ENCODE measurements around the gene C10orf95. TPM values are rescaled to one million over a fixed set of nuclear protein-coding genes. Genes with fewer than 3 reads are reported as not detected.

C10orf95 gene
- total RNA-seq, 1 donor from 2014 or later = 0.39 TPM

GRCh38 chr10:102434394-102435132 is 16.8 kb downstream of the C10orf95 start:
- DNase-seq = no peak

GRCh38 chr10:102433619-102434046 is 17.7 kb downstream of the C10orf95 start:
- no peak for DNase-seq

GRCh38 chr10:102432162-102432950 is 19.0 kb downstream of the C10orf95 start, which contains the start of gene CUEDC2:
Gene CUEDC2, minus strand, starts transcription at chr10:102432574. Its CDS starts 7,386 bp downstream, at chr10:102425188.
- DNase-seq = peak; percentile 96

GRCh38 chr10:102431452-102432124 is 19.8 kb downstream of the C10orf95 start:
- DNase-seq = no peak

GRCh38 chr10:102429468-102429867 is 21.9 kb downstream of the C10orf95 start:
- no peak for DNase-seq

- no peak for DNase-seq
Observed at GRCh38 chr10:102426803-102427287, 24.5 kb downstream of the C10orf95 start.

GRCh38 chr10:102425444-102425843 is 25.9 kb downstream of the C10orf95 start:
- no peak for DNase-seq

GRCh38 chr10:102424916-102425315 is 26.4 kb downstream of the C10orf95 start:
- no peak for DNase-seq

GRCh38 chr10:102424145-102424544 is 27.2 kb downstream of the C10orf95 start:
- DNase-seq = no peak

- no peak for DNase-seq
Observed at GRCh38 chr10:102423372-102423968, 27.9 kb downstream of the C10orf95 start.

- DNase-seq = peak; percentile 31
Observed at GRCh38 chr10:102422545-102423129, 28.7 kb downstream of the C10orf95 start.

- DNase-seq = no peak
Observed at GRCh38 chr10:102421757-102422512, 29.4 kb downstream of the C10orf95 start.

GRCh38 chr10:102421507-102421756 is 29.9 kb downstream of the C10orf95 start:
- DNase-seq = no peak

GRCh38 chr10:102420714-102421506 is 30.4 kb downstream of the C10orf95 start, which contains the start of gene FBXL15:
Gene FBXL15, plus strand, starts transcription at chr10:102420836. Its CDS starts 294 bp downstream, at chr10:102421130.
- peak; percentile 96 for DNase-seq

GRCh38 chr10:102420181-102420713 is 31.1 kb downstream of the C10orf95 start:
- no peak for DNase-seq

- no peak for DNase-seq
Observed at GRCh38 chr10:102419269-102420180, 31.8 kb downstream of the C10orf95 start.

- DNase-seq = no peak
Observed at GRCh38 chr10:102418622-102419268, 32.6 kb downstream of the C10orf95 start, which contains the start of gene PSD. Gene PSD, minus strand, starts transcription at chr10:102418785. Its CDS starts 1,747 bp downstream, at chr10:102417038.

- no peak for DNase-seq
Observed at GRCh38 chr10:102416695-102417094, 34.6 kb downstream of the C10orf95 start.
